HG02642 (cell line): Measurements from ENCODE around the gene SIX3.

Source experiments
- ATAC-seq: cut with Tn5 transposase; IDR thresholded peaks from one replicate; pipeline ENCODE4 v1.9.1; 2021; ENCODE audit warnings: mild to moderate bottlenecking; ENCODE audit not compliant: unreplicated experiment, poor library complexity

Gene SIX3

GRCh38 chr2:44980751-44981713, 39.5 kb downstream of the SIX3 start:
- no peak for ATAC-seq

GRCh38 chr2:44981714-44982108, 40.2 kb downstream of the SIX3 start:
- no peak for ATAC-seq

- no peak for ATAC-seq
These were observed 42.5 kb downstream of the SIX3 start for GRCh38 chr2:44983836-44984604.

- ATAC-seq: no peak
These were observed 47.7 kb downstream of the SIX3 start for GRCh38 chr2:44989176-44989575.

GRCh38 chr2:44994377-44994776, 52.9 kb downstream of the SIX3 start:
- no peak for ATAC-seq
